HG02798 (cell line): Measurements from ENCODE around the gene SASH1.

ENCODE experiments used
- ATAC-seq: cut with Tn5 transposase; IDR thresholded peaks from one replicate; pipeline ENCODE4 v1.9.1; 2021; ENCODE audit warnings: mild to moderate bottlenecking; ENCODE audit not compliant: unreplicated experiment, poor library complexity

Gene SASH1

DNA sequence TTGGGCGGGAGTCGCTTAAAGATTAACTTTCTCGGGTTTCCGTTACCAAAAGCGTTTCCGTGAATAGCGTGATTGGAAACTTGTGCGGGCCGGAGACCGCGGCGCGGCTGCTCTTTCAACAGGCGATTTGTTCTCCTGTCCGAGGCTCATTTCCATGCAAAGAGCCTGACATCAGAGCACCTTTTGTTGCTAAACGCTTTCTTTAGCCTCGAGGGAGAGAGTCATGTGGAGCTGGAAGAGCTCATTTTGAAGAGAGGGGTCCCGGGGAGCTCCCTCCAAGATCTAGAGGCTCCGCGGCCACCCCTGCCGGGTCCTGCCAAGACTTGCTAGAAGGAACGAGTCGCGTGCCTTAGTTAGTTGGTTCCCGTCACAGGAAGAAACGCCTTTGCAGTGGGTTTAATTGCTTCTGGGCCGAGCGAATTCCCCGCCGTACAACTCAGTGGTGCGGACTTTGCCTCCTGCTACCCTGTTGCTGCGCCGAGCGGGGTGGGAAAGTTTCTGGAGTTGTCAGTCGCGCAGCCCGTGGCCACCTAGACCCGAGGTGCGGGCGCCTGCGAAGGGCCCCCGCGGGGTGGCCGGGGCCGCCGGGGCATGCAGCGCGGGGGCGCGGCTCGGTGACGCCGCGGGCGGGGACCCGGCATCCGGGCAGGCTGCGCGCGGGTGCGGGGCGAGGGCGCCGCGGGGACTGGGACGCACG is at the start of gene SASH1:
TSS of gene SASH1 (plus strand) at position 489 of the 697 bp plus-strand sequence. CDS start 230 bp downstream, outside the sequence.
- peak; percentile 69 for ATAC-seq

DNA sequence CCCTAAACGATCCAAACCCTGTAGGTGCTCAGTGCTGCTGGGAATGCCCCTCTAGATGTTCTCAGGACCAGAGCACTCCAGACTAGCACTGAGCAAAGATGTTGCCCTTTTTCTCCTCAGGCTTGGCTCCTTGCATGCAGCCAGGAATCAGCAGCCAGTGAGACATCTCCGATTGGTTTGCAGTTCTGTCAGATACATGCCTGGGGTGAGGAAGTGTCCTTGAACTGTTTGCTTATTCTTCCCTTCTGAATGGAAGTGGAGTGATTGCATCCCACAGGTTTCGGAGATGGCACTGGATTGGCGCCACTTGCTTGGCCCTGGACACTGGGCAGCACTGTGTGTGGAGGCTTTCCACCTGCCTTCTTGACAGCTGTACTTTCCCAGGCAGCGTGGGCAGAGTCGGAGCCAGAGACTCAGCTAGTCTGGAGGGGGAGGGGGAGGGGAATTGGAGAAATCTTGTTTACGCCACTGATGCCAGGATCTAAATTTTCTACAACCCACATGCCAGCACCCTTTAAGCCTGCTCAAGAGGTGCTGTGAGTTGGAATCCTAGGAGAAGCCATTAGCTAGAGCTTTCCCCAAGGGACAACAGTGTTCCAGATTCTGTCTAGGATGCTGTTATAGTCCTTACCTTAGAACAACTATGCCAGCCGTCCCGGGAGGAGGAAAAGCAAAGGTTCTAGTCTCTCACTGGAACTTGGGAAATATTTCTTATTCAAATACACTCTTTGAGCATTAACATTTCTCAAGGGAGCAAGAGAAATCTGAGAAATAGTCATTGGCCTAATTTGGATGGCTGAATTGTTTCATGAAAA is 49.2 kb upstream of the SASH1 start:
- ATAC-seq, result no peak

GRCh38 chr6:148294059-148294458 is 48.6 kb upstream of the SASH1 start:
- ATAC-seq, result no peak

DNA sequence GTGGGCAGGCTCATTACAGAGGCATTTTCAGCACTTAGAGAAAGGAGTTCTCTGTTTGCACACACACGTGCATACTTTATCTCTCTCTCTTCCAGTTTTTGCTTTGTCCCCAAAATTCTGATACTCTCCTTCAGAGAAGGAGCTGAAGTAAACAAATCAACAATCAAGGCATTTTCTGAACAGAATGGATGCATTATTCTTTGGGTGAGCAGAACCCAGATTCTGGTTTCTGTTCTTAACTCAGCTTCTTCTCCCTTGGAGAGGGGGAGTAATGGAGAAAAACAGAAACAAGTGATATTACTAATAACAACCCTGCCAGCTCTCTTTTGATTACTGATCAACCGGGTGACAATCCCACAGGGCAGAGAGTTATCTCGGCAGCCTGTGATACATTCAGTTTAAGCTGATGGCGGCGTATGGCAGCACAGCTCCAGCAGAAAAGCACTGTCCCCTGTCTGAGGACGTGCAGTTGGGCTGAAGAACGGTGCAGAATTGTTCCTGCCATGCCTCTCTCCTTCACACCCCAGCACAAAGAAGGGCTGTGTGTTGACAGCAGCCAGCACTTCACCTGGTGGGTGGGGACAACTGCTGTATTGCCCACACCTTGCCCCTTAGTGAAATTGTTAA is 47.3 kb upstream of the SASH1 start:
- no peak for ATAC-seq

DNA sequence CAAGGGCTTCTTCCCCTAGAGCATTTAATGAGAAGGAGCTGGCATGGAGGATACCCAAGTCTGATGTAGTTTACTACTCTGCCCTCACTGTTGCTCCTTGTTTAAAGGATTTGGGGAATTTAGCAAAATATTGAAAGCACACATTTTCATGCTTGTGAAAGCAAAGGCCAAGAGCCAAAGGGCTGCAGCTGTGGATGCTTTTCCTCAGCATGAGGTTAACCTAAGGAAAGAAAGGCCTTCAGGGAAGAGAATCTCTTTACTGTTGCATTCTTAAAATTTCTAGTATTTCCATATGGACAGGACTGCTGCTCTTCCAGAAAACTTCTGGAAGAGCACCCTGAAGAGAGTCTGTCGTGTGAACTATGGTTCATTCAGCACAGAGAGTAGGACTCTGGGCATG is 45.9 kb upstream of the SASH1 start:
- no peak for ATAC-seq

DNA sequence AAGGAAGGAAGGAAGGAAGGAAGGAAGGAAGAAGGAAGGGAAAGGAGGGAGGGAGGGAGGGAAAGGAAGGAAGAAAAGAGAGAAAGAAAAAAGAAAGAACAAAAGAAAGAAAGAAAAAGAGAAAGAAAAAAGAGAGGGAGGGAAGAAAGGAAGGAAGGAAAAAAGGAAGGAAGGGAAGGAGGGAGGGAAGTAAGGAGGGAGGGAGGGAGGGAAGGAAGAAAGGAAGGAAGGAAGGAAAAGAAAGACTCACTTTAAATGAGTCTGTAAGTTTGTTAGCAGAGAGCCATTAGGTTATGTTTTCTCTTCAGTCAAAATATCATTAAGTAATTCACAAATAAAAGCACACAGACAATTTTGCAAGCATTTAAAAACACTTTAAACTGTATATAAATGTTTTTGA is 44.0 kb upstream of the SASH1 start:
- ATAC-seq, result no peak

DNA sequence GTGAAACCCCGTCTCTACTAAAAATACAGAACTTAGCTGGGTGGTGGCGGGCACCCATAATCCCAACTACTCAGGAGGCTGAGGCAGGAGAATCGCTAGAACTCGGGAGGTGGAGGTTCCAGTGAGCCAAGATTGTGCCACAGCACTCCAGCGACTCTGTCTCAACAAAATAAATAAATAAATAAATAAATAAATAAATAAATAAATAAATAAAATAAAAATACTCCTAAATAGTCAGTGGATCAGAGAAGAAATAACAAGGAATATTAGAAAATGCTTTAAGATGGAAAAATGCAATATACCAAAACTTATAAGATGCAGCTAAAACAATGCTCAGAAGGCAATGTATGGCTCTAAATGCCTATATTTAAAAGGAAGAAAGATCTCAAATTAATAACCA is 39.0 kb upstream of the SASH1 start:
- ATAC-seq, result no peak

DNA sequence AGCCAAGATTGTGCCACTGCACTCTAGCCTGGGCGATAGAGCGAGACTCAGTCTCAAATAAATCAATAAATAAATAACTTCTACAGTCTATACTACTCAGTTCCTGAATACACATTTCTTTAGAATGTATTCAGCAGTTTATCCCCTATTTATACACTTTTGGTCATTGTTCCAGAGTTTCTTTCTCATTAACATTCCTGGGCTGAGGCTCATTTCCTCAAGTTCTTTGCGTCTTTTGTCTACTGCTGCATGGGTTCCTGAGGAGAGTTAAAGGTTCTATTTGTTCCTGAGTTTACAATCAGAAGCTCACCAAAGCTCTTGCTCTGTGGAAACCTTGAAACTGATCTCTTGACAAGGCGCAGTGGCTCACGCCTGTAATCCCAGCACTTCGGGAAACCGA is 37.7 kb upstream of the SASH1 start:
- no peak for ATAC-seq

DNA sequence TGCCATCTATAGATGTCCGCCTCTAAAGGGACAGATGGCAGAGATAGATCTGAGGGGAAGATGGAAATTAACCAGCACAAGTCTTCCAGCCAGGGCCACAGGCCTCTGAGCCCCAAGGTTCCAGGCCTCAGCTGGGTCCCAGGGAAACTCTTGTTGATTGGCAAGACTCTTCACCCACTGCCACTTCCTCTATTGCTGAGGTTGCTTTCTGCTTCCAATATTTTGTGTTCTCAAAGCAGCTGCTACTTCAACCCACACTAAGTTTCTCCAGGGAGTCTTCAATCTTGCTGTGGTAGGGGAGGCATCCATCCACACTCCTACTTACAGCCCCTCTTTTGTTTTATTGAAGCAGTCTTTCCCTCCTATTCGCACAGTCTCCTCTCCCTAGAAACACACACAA is 36.4 kb upstream of the SASH1 start:
- no peak for ATAC-seq

GRCh38 chr6:148307405-148307804 is 35.2 kb upstream of the SASH1 start:
- no peak for ATAC-seq

DNA sequence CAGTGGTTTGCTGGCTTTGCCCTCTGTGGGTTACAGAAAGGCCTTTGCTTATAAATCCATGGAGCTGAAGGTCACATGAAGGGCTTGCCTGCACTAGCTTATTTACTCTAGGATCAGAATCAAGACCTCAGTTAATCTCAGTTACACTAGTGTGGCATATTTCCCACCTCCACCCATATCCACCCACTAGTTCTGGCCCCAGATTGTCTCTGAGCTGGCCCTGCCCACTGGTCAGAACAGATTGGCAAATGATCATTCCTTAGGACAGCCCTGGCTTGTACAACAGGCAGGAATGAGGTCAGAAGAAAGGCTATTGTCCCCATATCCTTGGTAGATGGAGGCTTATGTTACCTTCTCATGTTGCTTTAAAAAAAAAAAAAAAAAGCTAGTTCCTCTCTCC is 33.3 kb upstream of the SASH1 start:
- no peak for ATAC-seq

- ATAC-seq, result no peak
Observed at GRCh38 chr6:148311966-148312669, 30.5 kb upstream of the SASH1 start.

GRCh38 chr6:148313488-148313887 is 29.1 kb upstream of the SASH1 start:
- no peak for ATAC-seq

- ATAC-seq, result no peak
Observed at GRCh38 chr6:148316308-148316707, 26.3 kb upstream of the SASH1 start.

- no peak for ATAC-seq
Observed at GRCh38 chr6:148317051-148317450, 25.6 kb upstream of the SASH1 start.

GRCh38 chr6:148317739-148318138 is 24.9 kb upstream of the SASH1 start:
- no peak for ATAC-seq

DNA sequence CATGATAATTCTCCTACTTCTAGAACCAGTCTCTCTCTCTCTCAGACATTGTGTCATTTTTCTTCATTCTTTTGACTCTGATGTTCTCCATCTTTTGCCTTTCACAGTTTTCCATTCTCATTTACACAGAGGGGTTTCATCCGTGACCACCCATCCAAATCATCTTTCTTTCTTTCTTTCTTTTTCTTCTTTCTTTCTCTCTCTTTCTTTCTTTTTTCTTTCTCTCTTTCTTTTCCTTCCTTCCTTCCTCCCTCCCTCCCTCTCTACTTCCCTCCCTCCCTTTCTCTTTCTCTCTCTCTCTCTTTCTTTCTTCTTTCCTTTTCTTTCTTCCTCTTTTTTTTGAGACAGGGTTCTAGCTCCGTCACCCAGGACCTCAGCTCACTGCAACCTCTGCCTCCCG is 19.9 kb upstream of the SASH1 start:
- ATAC-seq, result no peak

DNA sequence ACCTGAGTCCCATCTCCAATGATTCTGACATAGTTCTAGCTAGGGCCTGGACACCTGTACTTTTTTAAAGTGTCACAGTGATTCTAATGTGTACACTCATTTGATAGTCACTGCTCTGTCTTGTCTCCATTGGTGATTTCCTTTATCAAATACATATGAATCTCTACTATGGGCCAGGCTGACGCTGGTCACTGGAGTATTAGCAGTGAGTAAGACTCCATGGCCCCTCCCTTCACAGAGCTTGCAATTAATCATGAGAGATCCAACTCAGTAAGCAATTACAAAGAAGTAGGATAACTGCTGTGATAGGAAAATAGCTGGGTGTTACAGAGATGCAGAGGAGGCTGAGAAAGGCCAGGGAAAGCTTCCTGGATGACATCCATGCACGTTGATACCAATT is 19.3 kb upstream of the SASH1 start:
- no peak for ATAC-seq

DNA sequence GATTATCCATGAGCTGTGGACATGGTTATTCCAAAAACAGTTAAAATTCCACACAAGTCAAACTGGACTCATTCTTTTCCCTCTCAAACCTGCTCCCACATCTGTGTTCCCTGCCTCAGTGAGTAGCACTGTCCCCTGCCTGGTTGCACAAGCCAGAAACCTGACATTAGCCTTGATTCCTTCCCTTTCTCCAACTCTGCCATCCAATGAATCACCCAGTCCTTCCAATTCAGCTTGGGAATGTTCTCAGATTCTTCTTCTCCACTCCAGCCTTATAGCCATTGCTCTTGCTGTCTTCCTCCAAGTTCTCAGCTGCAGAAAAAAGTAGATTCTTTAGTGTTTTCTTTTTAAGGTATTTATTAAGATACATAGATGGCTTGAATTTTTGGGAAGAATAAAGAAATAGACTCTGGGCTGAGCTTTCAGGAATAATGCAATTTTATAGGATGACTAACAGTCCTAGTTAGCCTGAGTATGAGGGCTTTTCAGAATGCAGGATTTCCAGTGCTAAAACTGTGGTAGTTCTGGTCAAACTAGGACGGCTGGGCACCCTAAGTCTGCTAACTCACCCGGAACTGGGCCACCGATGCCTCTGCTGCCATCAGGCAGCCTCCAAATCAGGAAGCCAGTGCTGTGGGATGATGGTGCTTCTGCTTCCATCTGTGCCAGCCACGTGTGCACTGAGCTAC is 18.2 kb upstream of the SASH1 start:
- ATAC-seq, result no peak
